AG09309 (cell line): ENCODE data around the gene ADIPOR2.

Experiments used
- DNase-seq: peaks from one replicate; pipeline ENCODE4 v3.0.0-alpha.2; 2010; ENCODE audit warnings: low read depth
- H3K4me3 ChIP-seq: 2 replicates; pipeline ENCODE4 v1.5.1; 2011; ENCODE audit warnings: mild to moderate bottlenecking, low read depth, low read length, moderate library complexity; ENCODE audit not compliant: control insufficient read depth
- CTCF ChIP-seq: IDR thresholded peaks from 2 replicates; pipeline ENCODE4 v1.5.1; 2011; ENCODE audit warnings: mild to moderate bottlenecking, low read depth, low read length, inconsistent platforms; ENCODE audit not compliant: insufficient read depth, control insufficient read depth; ENCODE audit errors: missing control alignments

The ADIPOR2 gene

GRCh38 chr12:1656902-1657301 lies 34.0 kb upstream of the ADIPOR2 start:
- no peak for TF ChIP-seq CTCF
- DNase-seq, result no peak
- H3K4me3 ChIP-seq, result no peak overlapping the region

DNA sequence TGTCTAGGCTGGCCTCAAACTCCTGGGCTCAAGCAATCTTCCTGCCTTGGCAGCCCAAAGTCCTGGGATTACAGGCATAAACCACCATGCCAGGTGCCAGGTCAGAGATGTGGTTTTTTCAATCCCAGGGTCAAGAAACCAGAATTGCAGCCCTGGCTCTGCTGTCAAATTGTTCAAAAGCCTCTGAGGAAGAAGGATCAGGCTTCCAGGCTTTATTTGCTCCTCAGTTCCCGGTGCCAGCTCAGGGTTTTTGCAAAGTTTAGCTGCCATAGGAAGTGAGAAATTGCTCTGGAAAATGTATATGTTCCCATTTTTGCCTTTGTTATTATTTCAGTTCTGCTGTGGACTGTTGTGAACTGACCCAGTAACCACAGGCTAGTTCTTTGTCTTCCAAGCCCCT lies 33.2 kb upstream of the ADIPOR2 start:
- TF ChIP-seq CTCF, result no peak
- DNase-seq, result no peak
- no peak overlapping the region for H3K4me3 ChIP-seq

DNA sequence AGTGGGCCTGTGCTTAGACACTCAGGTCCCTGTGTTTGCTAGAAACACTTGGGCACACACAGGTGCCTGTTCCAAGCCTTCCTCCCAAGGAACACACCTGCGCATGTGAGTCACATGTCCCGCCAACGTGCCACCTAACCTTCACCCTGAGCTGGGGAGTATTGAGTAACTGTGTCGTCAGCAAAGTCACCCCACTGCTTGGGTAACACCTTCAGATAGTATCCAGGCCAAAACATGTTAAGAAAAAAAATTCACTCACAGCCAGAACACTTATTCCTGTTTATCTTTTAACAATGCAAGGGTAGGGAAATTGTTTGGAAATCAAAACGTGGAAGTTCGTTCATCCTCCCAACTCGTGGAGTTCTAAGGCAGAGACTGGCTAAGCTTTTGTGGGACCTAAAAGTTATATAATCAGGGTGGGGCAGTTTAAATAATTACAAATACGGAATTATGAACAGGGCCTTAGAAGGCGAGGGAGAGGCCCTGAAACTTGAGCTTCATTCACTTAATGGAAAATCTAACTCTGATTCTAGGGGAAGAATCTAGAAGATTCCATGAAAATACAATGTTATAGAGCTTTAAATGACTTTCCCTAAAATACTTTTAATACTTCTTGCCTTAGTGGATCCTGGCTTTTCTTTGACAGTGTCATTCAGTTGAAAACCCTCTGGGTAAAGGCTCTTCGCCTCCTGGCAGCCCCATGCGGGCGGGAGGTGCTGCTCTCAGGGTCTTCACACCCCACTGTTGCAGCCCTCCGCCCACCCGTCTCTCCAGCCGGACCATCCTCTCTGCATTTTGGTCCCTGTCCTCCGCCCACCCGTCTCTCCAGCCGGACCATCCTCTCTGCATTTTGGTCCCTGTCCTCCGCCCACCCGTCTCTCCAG lies 30.3 kb upstream of the ADIPOR2 start:
- no peak overlapping the region for H3K4me3 ChIP-seq
- TF ChIP-seq CTCF, result no peak
- no peak for DNase-seq

DNA sequence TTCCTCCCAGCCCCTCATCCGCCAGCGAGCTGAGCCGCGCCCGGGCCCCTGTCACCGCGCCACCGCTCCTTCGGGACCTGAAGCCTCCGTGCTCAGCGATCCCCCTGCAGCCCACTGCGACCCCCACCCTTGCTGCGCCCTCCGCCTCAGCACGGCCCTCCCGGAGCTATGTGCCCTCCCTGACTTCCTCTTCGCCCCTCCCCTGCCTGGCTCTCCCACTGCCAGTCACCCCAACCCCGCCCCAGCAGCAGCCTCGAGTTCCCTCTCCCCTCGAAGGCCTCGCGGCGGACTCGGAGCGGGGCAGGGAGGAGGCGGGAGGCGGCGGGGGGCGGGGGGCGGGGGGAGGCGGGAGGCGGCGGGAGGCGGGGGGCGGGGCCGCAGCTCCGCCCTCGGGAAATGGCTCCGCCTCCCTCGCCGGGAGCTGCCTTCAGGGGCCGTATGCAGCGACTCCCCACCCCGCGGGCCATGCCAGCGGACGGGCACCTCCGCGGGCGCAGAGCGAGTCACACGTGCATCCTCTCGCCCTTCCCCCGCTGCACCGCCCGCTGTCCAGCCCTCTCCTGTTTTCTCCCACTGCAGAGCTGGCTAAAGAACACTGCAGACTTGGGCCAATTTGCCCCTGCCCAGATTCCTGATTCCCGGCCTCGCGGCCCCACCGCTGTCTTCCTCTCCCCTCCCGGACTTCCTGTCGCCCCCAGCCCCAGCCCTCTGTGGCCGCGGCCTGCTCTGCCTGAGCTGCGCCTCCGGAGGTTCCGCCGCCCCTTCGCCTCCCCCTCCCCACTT lies 29.1 kb upstream of the ADIPOR2 start:
- TF ChIP-seq CTCF, result no peak
- DNase-seq, result peak; percentile 52

DNA sequence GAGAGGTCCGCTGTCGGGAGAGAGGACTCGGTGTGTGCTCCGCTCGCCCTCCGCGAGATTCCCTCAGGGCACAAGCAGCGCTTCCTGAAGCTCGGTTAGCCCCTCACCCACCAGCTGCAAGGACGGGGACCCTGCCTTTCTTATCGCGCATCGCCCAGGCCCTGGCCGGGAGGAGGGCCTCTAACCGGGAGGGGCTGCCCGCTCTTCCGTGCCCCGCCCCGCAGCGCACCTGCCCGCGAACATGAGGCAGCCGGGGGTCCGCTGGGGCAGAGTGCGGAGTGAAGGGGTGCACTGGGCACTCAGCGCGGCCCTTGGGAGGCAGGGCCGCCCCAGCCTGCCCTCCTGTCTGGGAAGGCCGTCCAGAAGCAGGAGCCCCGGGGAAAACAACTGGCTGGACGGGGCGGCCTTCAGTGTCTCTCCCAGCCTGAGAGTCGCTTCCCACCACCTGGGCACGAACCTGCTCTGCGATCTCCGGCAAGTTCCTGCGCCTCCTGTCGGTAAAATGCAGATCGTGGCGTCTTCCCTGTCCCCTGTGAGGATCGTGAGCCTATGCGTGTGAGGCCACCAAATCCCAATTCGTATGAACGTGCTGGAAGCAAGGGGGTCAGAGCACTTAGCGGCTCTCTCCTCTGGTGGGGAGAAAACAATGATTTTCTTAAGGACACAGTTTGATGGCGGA lies 28.0 kb upstream of the ADIPOR2 start:
- no peak for DNase-seq
- TF ChIP-seq CTCF, result no peak
- H3K4me3 ChIP-seq, result no peak overlapping the region

More for the DNA sequence above, 29.1 kb upstream of the ADIPOR2 start:
- peak overlapping the region; percentile 58 for H3K4me3 ChIP-seq

- no peak overlapping the region for H3K4me3 ChIP-seq
- DNase-seq, result no peak
- no peak for TF ChIP-seq CTCF
Measured at GRCh38 chr12:1663440-1664132, 27.3 kb upstream of the ADIPOR2 start.
